Smooth muscle cell of the pulmonary artery (primary cell): ENCODE data around the gene PEMT. TPM values are rescaled to one million over a fixed set of nuclear protein-coding genes. Genes with fewer than 3 reads are reported as not detected.

Experiments used
- total RNA-seq: library from RNA; depleted of rRNA; stranded (reverse); fragments of >200 nt; gene quantifications from 2 replicates; pipeline ENCODE4 v1.2.3, GENCODE V29; 2014

PEMT gene
- 28.2 and 40.1 TPM in 2 replicates for total RNA-seq

GRCh38 chr17:17591355-17592298, at the start of gene PEMT:
TSS of gene PEMT (minus strand) at chr17:17591708. CDS start at chr17:17591626, 82 bp downstream.

GRCh38 chr17:17496189-17497064, 95.1 kb downstream of the PEMT start, which contains the start of gene RASD1:
TSS of gene RASD1 (minus strand) at chr17:17496395. CDS start at chr17:17496181, 214 bp downstream.

GRCh38 chr17:17476865-17477467, 114.5 kb downstream of the PEMT start, which contains the start of gene MED9:
TSS of gene MED9 (plus strand) at chr17:17477000. CDS start at chr17:17477042, 42 bp downstream.

Other genes with a start within 250 kb of the PEMT start
- 8.7 and 9.4 TPM in 2 replicates for gene MED9, start 114.7 kb downstream of the PEMT start, total RNA-seq
- gene RASD1, start 95.3 kb downstream of the PEMT start, total RNA-seq: 0.53 and 2.3 TPM in 2 replicates
- 10.9 and 15.0 TPM in 2 replicates for gene RAI1, start 89.8 kb upstream of the PEMT start, total RNA-seq
- 45.9 and 90.1 TPM in 2 replicates for gene SREBF1, start 245.3 kb upstream of the PEMT start, total RNA-seq